Sigmoid colon (tissue), 4 donors: ENCODE measurements around the gene ERRFI1.

Experiments used
- POLR2A ChIP-seq, 2 donors: fragments of 450-650 bp; IDR thresholded peaks; one replicate each; pipeline ENCODE4 v1.6.1; 2016; ENCODE audit warnings: antibody characterized with exemption in 2 of 2, mild to moderate bottlenecking in 2 of 2, moderate library complexity in 2 of 2
- POLR2AphosphoS5 ChIP-seq, 4 donors: sonication (generic); formaldehyde crosslinking; IDR thresholded peaks; one replicate each; pipeline ENCODE4 v1.6.1; 2017; ENCODE audit warnings: antibody characterized with exemption in 4 of 4
- TF ChIP-seq, protein P1 (sequence below), 4 experiments: fragments of 450-650 bp in 3 of 4; fragments of 200-600 bp in 1 of 4; IDR thresholded peaks; one replicate each; pipeline ENCODE4 v1.5.1; 2016 to 2019; ENCODE audit warnings: antibody characterized with exemption in 4 of 4, mild to moderate bottlenecking in 3 of 4, moderate library complexity in 2 of 4

DNA sequence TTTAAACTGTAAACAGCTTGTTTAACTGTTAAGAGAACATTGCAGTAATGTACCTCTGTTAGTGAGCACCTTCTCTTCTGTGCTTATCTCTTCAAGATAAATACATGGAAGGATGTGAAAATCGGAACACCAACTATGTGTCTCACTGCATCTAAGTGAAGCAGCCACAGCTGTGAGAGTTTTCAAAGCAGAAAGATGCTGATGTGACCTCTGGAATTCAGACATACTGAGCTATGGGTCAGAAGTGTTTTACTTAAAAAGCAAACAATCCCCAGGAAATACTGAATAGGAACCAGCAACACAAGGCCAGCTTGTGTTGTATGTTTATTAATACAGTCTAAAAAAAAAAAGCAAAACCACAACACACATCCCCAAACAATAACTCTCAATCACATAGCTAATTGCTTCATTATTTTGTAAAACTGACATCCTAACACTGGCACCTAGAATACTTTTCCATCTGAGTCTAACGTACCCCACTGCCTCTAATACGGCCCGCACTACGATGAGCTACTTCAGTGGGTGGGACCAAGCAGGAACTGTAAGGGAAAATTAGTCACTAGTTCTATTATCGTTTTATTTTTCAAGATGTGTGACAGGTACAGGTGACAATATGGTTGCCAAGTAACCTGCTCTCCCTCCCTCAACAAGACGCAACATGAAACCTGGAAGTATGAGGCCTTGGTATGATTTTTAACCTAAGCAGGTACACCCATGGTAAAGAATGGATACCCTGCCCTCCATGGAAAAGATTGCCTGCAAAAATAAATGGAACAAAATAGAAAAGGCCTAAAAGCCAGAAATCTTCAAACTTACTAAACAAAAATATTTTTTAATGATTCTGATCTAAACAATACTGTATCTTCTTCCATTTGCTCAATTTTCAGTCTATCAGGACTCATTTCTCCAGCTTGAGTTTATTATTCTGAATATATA is 13.9 kb downstream of the ERRFI1 start:
- TF ChIP-seq, protein P1, sequence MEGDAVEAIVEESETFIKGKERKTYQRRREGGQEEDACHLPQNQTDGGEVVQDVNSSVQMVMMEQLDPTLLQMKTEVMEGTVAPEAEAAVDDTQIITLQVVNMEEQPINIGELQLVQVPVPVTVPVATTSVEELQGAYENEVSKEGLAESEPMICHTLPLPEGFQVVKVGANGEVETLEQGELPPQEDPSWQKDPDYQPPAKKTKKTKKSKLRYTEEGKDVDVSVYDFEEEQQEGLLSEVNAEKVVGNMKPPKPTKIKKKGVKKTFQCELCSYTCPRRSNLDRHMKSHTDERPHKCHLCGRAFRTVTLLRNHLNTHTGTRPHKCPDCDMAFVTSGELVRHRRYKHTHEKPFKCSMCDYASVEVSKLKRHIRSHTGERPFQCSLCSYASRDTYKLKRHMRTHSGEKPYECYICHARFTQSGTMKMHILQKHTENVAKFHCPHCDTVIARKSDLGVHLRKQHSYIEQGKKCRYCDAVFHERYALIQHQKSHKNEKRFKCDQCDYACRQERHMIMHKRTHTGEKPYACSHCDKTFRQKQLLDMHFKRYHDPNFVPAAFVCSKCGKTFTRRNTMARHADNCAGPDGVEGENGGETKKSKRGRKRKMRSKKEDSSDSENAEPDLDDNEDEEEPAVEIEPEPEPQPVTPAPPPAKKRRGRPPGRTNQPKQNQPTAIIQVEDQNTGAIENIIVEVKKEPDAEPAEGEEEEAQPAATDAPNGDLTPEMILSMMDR (IDR thresholded peaks at IDR 0.05) = no peak
- TF ChIP-seq POLR2A (IDR thresholded peaks at IDR 0.05) (no peak), POLR2AphosphoS5 (IDR thresholded peaks at IDR 0.05) (peak in 1 of 4 donors; percentile 15)
